HG02642 (cell line): ENCODE results near the gene CLEC18B.
"Not testable (repeated sequence)": the region's sequence is repeated elsewhere in the genome, so short reads cannot be mapped to it uniquely, and the experiment has no call there.

Experiments
- ATAC-seq: cut with Tn5 transposase; IDR thresholded peaks from one replicate; pipeline ENCODE4 v1.9.1; 2021; ENCODE audit warnings: mild to moderate bottlenecking; ENCODE audit not compliant: unreplicated experiment, poor library complexity

Gene CLEC18B

DNA sequence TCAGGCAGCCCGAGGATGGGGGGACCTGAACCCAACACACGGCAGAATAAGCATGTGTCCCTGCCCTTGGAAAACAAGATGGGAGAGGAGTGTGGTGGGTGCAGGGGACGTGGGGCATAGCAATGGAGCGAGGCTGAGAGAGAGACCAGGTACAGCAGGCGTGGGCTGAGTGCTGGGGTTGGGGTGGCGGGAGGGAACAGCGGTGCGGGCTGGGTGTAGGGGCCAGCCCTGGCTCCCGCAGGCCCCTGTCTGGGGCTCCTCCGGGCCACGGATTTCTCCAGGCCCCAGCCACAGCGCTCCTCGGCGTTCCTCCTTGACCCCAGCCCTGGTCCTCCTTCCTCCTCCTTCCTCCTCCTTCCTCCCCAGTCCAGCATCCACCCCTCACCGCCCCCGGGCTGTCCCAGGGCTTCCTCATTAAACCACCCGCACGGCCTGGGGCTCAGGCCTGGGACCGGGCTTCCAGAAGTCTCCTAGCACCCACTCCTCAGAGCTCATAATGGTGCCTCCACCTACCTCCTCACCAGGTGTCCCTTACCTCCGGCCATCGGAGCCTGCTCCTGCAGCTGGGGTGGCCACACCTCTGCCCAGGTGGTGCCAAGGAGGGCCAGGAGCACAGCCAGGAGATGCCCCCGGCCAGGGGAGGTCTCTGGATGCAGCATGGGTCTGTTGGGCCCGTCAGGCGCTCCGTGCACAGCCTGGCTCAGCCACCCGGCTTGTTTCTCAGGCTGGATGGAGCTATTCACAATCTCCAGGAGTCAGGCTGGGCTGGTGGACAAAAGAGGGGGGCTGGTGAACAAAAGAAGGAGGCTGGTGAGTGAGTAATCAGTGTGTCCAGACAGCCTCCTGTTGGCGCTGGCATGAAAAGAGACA is at the start of gene CLEC18B:
Gene CLEC18B (minus strand): TSS at position 867 of the 870 bp plus-strand sequence. CDS start 208 bp downstream, at position 659.
- not testable (repeated sequence) for ATAC-seq

- no peak for ATAC-seq
Measured at GRCh38 chr16:74469946-74470478, 48.7 kb upstream of the CLEC18B start.

DNA sequence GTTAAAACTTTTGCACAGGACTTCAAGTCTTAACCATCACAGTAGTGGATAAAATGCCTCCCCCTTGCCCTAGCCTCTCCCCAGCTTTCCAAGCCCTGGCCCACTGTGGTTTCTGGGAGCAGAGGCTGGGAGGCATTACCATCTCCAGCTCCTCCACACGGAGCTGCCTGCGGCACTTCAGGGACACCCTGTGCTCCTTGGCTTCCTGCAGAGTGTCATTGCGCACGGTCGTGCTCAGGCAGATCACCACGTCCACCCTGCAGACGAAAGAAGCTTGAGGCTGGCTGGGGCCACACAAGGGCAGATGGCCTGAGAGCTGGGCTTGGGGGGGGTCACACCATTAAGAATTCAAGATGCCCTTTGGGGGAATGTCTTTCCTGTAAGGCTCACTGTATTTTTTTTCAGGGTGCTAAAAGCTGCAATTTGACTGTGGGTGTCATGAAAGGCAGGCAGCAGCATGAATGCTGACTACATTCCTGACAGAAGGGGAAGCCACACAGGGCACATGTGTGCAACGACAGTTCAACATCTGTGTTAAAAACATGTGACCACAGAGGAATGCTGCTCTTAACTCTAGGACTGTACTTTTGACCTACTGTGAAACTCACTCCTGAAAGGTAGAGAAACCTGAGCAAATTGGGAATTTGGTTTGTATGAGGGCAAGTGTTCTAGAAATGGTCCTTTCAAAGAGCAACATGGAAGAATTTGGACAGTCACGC is 47.7 kb upstream of the CLEC18B start:
- no peak for ATAC-seq

DNA sequence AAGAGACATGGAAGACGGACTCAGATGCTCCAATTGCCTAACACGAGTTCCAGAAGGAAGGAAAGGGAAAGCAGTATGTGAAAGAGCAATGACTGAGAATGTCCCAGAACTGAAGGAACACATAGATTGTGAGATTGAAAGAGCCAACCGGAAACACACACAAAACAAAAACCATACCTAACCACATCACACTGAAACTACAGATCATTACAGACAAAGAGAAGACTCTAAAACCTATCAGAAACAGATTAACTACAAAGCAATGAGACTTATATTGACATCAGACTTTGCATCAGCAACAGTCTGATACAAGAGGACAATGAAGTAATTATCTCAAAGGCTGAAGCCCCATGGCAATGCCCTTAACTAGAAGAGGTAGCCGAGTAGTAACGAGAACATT is 45.6 kb upstream of the CLEC18B start:
- ATAC-seq, result peak; percentile 49

DNA sequence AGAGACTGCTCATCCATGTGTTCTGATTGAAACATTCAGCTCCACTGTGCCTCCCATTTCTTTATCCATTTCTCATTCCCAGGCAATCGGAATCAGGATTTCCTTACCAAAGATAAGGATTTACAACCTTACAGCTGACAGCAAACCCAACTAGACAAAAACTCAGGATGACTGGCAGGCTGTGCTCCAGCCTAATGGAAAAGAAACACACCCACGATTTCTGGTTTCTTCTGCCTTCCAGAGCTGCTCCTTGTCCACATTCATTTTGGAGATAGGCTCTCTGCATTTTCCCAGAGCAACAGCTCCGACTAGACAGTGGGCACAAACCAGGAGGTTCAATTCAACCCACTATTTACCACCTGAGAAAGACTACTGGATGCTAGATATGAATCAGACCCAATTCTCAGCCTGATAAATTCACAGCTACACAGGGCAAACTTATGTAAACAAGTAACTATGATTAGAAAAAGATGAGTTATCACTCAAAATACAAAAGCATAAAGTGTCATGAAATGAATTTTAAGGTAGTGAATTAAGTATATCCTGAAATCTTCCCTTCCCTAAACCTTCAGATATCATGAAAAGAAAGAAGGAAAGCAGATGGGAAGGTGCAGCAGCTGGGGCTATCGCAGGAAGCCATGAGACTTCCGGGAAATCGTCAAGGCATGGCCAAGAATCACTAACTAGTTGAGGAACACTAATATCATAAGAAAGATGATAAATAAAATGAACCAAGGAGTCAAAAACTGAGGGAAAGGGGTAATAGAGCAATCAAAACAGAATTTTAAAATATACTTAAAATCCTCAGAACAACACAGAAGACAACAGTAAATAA is 44.8 kb upstream of the CLEC18B start:
- ATAC-seq, result no peak

DNA sequence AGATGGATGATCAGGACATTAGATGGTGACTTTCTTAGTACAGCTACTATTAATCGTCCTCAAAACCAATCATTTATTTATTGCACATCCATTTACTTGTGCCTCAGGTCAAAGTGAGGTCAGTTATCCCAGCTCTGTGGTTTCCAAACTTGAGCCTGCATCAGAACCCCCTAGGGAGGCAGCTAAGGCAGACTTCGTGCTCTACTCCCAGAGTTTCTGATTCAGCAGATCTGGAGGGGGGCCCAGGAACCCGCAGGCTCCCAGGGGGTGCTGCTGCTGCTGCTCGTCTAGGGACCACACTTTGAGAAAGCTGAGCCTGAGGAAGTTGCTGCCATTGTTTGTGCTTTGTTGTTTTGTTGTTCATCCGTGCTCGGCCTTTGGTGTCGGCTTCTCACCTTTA is 44.0 kb upstream of the CLEC18B start:
- ATAC-seq, result no peak

- no peak for ATAC-seq
Measured at GRCh38 chr16:74463888-74464287, 42.6 kb upstream of the CLEC18B start.

DNA sequence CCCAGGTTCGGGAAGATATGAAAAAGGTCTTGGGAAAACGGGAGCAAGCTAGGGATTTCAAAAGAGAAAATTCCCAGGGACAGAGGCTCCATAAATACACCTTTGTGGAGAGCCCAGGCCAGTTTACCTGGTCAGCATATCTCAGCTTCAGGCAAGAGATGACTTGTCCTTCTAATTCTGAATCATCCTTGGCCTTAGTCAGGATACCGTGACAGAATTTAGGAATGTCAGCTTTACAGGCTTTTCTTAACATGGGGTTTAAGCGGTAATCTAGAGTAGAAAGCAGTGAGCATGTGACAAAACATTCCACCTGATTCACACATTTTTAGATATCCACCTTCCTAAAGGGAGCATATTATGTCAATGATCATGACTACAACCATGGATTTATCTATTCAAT is 41.1 kb upstream of the CLEC18B start:
- ATAC-seq, result no peak

GRCh38 chr16:74461826-74462225 is 40.5 kb upstream of the CLEC18B start:
- ATAC-seq, result no peak

DNA sequence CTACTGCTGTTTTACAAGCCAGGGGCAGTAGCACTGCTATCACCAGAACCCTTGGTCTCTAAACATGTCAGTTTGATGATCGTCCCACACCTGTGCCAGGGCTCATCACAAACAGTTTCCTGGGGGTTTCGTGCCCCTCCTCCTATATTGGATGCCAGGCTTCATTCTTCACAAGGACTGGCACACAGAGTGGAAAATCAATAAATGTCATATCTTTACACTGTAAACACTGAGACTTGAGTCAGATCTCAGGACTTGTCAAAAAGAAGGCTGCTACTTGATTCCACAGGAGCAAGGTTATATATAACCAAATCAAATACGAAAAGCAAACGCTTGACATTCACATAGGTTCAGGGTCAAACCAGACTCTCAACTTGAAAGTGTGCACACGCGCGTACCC is 39.3 kb upstream of the CLEC18B start:
- ATAC-seq, result no peak

GRCh38 chr16:74456290-74456625 is 35.0 kb upstream of the CLEC18B start:
- ATAC-seq, result no peak

GRCh38 chr16:74455619-74456289 is 34.5 kb upstream of the CLEC18B start:
- no peak for ATAC-seq

DNA sequence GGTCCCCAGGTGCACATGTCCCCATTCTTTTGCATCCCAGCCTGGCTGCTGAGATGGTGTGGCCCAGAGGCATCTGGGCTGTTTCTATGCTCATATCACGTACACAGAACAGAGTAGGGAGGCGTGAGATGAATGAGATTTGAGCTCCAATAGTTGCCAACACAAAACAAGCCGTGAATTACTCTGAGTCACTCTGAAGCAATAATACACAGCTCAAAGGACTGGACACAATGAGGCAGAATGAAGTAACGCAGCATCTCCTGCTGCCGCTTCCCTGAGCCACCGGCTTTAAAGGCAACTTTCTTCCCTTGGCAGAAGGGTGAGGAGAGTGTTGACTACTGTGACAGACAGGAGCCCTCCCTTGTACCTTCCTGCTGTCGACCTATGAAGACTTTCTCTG is 33.9 kb upstream of the CLEC18B start:
- no peak for ATAC-seq

DNA sequence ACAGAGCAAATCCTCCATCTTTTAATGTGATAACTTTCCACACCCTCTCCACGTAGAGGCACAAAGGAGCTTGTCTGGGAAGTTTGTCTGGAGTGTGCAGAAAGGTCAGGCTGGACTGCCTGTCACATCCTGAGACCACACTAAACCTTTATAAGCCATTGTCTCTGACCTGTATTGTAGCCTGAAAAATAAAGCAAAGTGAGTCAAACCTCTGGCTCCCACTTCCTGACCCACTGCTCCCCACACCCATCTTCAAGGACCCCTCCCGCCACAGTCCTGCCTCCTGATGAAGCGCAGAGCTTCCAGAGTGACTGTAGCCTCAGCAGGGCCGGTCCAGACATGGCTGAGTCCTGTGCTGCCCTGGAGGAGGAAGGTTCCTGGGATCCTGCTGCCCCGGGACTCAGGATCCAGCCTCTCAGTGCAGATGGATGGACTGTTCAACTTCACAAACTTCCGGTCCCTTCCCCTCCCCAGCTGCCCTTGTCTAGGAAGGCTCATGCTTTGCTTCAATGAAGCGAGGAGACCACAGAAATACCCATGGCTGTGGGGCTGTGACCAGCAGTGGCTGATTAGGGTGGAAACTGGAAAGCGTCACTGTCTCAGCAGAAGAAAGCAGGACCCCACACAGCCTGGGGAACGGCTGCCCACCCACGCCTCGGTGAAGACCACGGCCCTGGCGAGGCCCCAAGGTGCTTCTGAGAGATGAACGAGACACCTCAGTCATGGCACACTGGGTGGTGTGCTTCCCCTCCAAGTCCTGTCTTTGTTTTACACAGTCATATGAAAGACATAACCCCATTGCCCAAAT is 30.9 kb upstream of the CLEC18B start:
- peak; percentile 91 for ATAC-seq

- ATAC-seq, result no peak
Measured at GRCh38 chr16:74450967-74451760, 29.9 kb upstream of the CLEC18B start.

- ATAC-seq, result no peak
Measured at GRCh38 chr16:74450236-74450635, 29.0 kb upstream of the CLEC18B start.

- no peak for ATAC-seq
Measured at GRCh38 chr16:74449470-74449869, 28.2 kb upstream of the CLEC18B start.

- no peak for ATAC-seq
Measured at GRCh38 chr16:74448990-74449389, 27.7 kb upstream of the CLEC18B start.
